PC-3 (cell line): ENCODE measurements around the gene KDF1. TPM values are rescaled to one million over a fixed set of nuclear protein-coding genes. Genes with fewer than 3 reads are reported as not detected.
A peak's percentile ranks its signal among the peaks of the same experiment; 100 is the strongest.

Source experiments
- ATAC-seq: fragments of 200-7000 bp; cut with Tn5 transposase; 2 replicates; pipeline ENCODE4 v1.9.1; 2020; ENCODE audit warnings: mild to moderate bottlenecking, moderate library complexity
- BruUV-seq: library from RNA; stranded (reverse); fragments of 400-500 nt; replicated peaks from 2 replicates; lab custom pipeline; 2021; lab: Mats Ljungman, UMichigan
- CTCF ChIA-PET: fragments of 300-600 bp; sonication (Branson Sonifier 250); formaldehyde crosslinking; loops from one replicate; lab custom pipeline; 2022; ENCODE audit warnings: antibody characterized with exemption; lab: Charles Lee
- POLR2A ChIA-PET: fragments of 300-600 bp; sonication (Branson Sonifier 250); formaldehyde crosslinking; loops from one replicate; lab custom pipeline; 2022; ENCODE audit warnings: antibody characterized with exemption; ENCODE audit not compliant: unreplicated experiment; lab: Charles Lee
- DNase-seq: peaks from one replicate; pipeline ENCODE4 v3.0.0-alpha.2; 2015
- H2AFZ ChIP-seq: fragments of 300-600 bp; sonication (generic); 2 replicates; pipeline ENCODE4 v1.6.0; 2016; ENCODE audit warnings: antibody characterized with exemption, low read length
- H3F3A ChIP-seq: fragments of 300-600 bp; sonication (generic); one replicate; pipeline ENCODE4 v1.6.0; 2017; ENCODE audit warnings: antibody characterized with exemption, low read length, control low read depth, mild to moderate bottlenecking; ENCODE audit not compliant: unreplicated experiment
- H3K27ac ChIP-seq: fragments of 300-600 bp; sonication (generic); 2 replicates; pipeline ENCODE4 v1.5.1; 2016; ENCODE audit warnings: mild to moderate bottlenecking, low read length
- H3K27me3 ChIP-seq: fragments of 300-600 bp; sonication (generic); 2 replicates; pipeline ENCODE4 v1.6.1; 2016; ENCODE audit warnings: low read length, mixed read lengths
- H3K36me3 ChIP-seq: fragments of 300-600 bp; sonication (generic); 2 replicates; pipeline ENCODE4 v1.6.1; 2016; ENCODE audit warnings: low read depth, mixed run types, low read length, mixed read lengths
- H3K4me1 ChIP-seq: fragments of 300-600 bp; sonication (generic); 2 replicates; pipeline ENCODE4 v1.5.1; 2016; ENCODE audit warnings: low read length; ENCODE audit not compliant: insufficient read depth
- H3K4me2 ChIP-seq: fragments of 300-600 bp; sonication (generic); 2 replicates; pipeline ENCODE4 v1.6.0; 2016; ENCODE audit warnings: low read length
- H3K4me3 ChIP-seq: fragments of 300-600 bp; sonication (generic); 2 replicates; pipeline ENCODE4 v1.5.1; 2016; ENCODE audit warnings: mild to moderate bottlenecking, low read length, mixed read lengths
- H3K79me2 ChIP-seq: fragments of 300-600 bp; sonication (generic); 2 replicates; pipeline ENCODE4 v1.6.1; 2017; ENCODE audit warnings: low read length, mixed read lengths
- H3K9ac ChIP-seq: fragments of 300-600 bp; sonication (generic); 2 replicates; pipeline ENCODE4 v1.6.0; 2016; ENCODE audit warnings: mild to moderate bottlenecking, low read length
- H3K9me2 ChIP-seq: fragments of 300-600 bp; sonication (generic); replicated peaks from 2 replicates; pipeline ENCODE4 v1.6.1; 2016; ENCODE audit warnings: mixed run types, low read length, mixed read lengths
- H3K9me3 ChIP-seq: fragments of 300-600 bp; sonication (generic); 2 replicates; pipeline ENCODE4 v1.6.1; 2016; ENCODE audit warnings: low read length, mixed read lengths
- H4K20me1 ChIP-seq: fragments of 300-600 bp; sonication (generic); 2 replicates; pipeline ENCODE4 v1.6.1; 2016; ENCODE audit warnings: low read length, mixed read lengths
- EZH2 ChIP-seq: fragments of 300-600 bp; sonication (generic); IDR thresholded peaks from one replicate; pipeline ENCODE4 v1.6.1; 2017; ENCODE audit warnings: antibody characterized with exemption, mild to moderate bottlenecking, low read length; ENCODE audit not compliant: unreplicated experiment
- EZH2phosphoT487 ChIP-seq: fragments of 300-600 bp; sonication (generic); IDR thresholded peaks from 2 replicates; pipeline ENCODE4 v1.6.1; 2018; ENCODE audit warnings: mild to moderate bottlenecking, antibody characterized with exemption, low read length, borderline replicate concordance
- intact Hi-C: fragments of 100-400 bp; cut with micrococcal nuclease; formaldehyde crosslinking; loops from 2 replicates; pipeline ENCODE4 v1.9.0; 2023
- total RNA-seq: library from RNA; depleted of rRNA; stranded (reverse); fragments of >200 nt; gene quantifications from 2 replicates; pipeline ENCODE4 v1.2.3, GENCODE V29; 2014
- TF ChIP-seq, protein P1 (sequence below): fragments of 300-600 bp; sonication (generic); conservative IDR thresholded peaks from 2 replicates; pipeline ENCODE4 v1.5.1; 2017; ENCODE audit warnings: antibody characterized with exemption, low read depth, mild to moderate bottlenecking, low read length

KDF1 gene
- total RNA-seq, 1 experiment from 2014 or later, result 22.9 TPM

DNA sequence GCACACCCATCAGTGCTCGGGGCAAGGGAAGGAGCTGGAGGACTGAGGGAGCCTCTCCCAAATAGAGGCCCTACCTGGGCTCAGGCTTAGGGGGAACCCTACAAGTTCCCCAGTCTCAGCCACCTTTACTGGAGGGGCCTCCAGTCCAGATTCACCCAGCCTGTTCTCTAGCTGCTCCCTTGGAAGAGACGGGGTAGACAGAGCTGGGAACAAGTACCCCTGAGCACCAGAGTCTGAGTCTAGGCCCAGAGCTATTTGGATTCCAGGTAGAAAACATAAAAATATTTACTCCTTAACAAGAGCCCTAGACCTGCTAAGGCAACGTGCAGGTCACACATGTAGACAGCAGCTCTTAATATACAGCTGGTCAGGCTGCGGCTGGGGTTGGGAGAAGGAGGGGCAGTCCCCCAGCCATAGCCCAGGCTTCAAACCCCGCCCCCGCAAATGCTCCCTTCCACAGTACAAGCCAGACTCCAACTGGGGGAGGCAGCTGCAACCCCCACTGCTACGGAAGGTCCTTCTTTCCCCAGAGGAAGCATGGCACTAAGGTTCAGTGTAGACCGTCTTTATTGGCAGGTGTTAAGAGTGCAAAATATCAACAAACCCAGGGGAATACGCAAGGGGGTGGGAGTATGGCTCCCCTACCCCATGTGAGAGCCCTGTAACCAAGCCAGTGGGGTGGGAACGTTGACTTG, 44.4 kb upstream of the KDF1 start:
- Histone ChIP-seq H4K20me1 (no peaks in the 10 kb centered on the region), H3K9me2 (no peaks in the 10 kb centered on the region), H3K9me3 (no peaks in the 10 kb centered on the region), H3K4me3 (no peak overlapping the region), H3K4me1 (peaks cover 62% of the 10 kb centered on the region), H3K36me3 (0 out of 2 replicates have a peak, but pooled peaks cover 4% of the 10 kb centered on the region), H3K9ac (no peak overlapping the region), H3K4me2 (no peak overlapping the region), H3K79me2 (peaks cover 8% of the 10 kb centered on the region), H2AFZ (no peak overlapping the region), H3K27me3 (no peaks in the 10 kb centered on the region), H3F3A (no peaks in the 10 kb centered on the region), H3K27ac (no peak overlapping the region)
- ATAC-seq, result peak; percentile 2; the same call in 1 of the 2 replicates
- no peak for DNase-seq
- ChIA-PET CTCF (no interaction called here), POLR2A (no interaction called here)
- intact Hi-C loops, result no loop called here
- BruUV-seq, result no TSS peak
- TF ChIP-seq EZH2, result no peak
- TF ChIP-seq, protein P1, sequence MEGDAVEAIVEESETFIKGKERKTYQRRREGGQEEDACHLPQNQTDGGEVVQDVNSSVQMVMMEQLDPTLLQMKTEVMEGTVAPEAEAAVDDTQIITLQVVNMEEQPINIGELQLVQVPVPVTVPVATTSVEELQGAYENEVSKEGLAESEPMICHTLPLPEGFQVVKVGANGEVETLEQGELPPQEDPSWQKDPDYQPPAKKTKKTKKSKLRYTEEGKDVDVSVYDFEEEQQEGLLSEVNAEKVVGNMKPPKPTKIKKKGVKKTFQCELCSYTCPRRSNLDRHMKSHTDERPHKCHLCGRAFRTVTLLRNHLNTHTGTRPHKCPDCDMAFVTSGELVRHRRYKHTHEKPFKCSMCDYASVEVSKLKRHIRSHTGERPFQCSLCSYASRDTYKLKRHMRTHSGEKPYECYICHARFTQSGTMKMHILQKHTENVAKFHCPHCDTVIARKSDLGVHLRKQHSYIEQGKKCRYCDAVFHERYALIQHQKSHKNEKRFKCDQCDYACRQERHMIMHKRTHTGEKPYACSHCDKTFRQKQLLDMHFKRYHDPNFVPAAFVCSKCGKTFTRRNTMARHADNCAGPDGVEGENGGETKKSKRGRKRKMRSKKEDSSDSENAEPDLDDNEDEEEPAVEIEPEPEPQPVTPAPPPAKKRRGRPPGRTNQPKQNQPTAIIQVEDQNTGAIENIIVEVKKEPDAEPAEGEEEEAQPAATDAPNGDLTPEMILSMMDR, result no peak
- no peak for TF ChIP-seq EZH2phosphoT487

DNA sequence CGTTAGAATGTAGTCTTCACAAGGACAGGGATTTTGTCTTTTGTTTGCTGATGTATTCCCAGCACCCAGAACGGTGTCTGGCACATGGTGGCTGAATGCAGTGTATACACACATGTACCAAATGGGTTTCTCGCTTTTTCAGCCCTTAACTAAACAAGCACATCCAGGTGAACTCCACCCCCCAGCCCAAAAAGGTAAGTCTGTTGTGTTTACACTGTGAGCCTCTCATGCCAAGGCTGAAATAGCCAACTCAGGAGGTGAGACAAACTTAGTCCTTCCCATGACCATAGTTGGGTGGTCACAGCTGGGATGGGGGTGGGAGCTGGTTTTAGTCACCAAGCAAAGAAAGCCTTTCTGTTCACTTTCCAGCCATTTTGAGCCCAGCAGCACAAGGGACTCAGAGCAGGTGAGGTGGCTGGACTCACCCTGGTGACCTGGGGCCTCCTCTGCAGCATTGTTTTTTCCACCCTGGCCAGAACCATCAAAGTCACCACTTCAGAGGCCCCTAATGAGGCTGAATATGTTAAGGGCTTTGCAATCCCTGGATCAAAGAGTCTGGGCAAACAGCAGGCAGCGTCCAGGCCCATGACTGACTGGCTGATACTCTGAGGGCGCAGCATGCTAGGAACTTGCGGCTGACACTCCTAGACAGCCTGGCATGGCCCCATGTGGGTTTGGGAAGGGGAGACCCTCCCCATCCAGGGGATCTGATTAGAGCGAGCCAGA, 43.6 kb upstream of the KDF1 start:
- Histone ChIP-seq H3K9me2 (no peaks in the 10 kb centered on the region), H3K9me3 (no peaks in the 10 kb centered on the region), H3K4me1 (peaks cover 62% of the 10 kb centered on the region), H3K9ac (no peak overlapping the region), H3K79me2 (peaks cover 8% of the 10 kb centered on the region), H3K27me3 (no peaks in the 10 kb centered on the region), H3K4me2 (no peak overlapping the region), H3K36me3 (0 out of 2 replicates have a peak, but pooled peaks cover 4% of the 10 kb centered on the region), H2AFZ (no peak overlapping the region), H4K20me1 (no peaks in the 10 kb centered on the region), H3F3A (no peaks in the 10 kb centered on the region), H3K4me3 (no peak overlapping the region), H3K27ac (no peak overlapping the region)
- ChIA-PET CTCF (no interaction called here), POLR2A (interaction anchor here (0.7 kb wide), 1 partner anchor 42 kb away, joined by 3 read pairs; no protein-coding TSS in a partner anchor)
- TF ChIP-seq, protein P1, result no peak
- TF ChIP-seq EZH2, result no peak
- DNase-seq (no peak), ATAC-seq (no peak)
- BruUV-seq, result no TSS peak
- intact Hi-C loops, result no loop called here
